ENCODE results near the gene ADAMTS2.

Gene ADAMTS2

GRCh38 chr5:179258922-179259730 lies 86.1 kb downstream of the ADAMTS2 start:
- H3K9me3 Mint-ChIP-seq, result no peaks in the 10 kb centered on the region
- peaks cover 13 to 16% of the 10 kb centered on the region in 2 donors for H3K27me3 Mint-ChIP-seq
- ATAC-seq (replicated peaks) (no peak), DNase-seq (no peak)
- H3K4me3 Mint-ChIP-seq, result no peak overlapping the region
- H3K27ac Mint-ChIP-seq, result no peak overlapping the region
- H3K4me1 Mint-ChIP-seq, result no peaks in the 10 kb centered on the region
- no peaks in the 10 kb centered on the region for H3K36me3 Mint-ChIP-seq

GRCh38 chr5:179258001-179258921 lies 87.0 kb downstream of the ADAMTS2 start:
- Mint-ChIP-seq H3K27ac (no peak overlapping the region), H3K4me1 (no peaks in the 10 kb centered on the region), H3K27me3 (peaks cover 11 to 16% of the 10 kb centered on the region in 2 donors)

GRCh38 chr5:179257176-179257682 lies 88.0 kb downstream of the ADAMTS2 start:
- Mint-ChIP-seq H3K9me3 (no peaks in the 10 kb centered on the region), H3K27me3 (peaks cover 7 to 16% of the 10 kb centered on the region in 2 donors), H3K4me3 (no peak overlapping the region), H3K36me3 (no peaks in the 10 kb centered on the region), H3K27ac (no peak overlapping the region), H3K4me1 (no peaks in the 10 kb centered on the region)
- DNase-seq, result no peak
- ATAC-seq (replicated peaks), result no peak

More at GRCh38 chr5:179258001-179258921, 87.0 kb downstream of the ADAMTS2 start:
- ATAC-seq (replicated peaks) (no peak), DNase-seq (no peak)
- Mint-ChIP-seq H3K9me3 (no peaks in the 10 kb centered on the region), H3K4me3 (no peak overlapping the region), H3K36me3 (no peaks in the 10 kb centered on the region)

DNA sequence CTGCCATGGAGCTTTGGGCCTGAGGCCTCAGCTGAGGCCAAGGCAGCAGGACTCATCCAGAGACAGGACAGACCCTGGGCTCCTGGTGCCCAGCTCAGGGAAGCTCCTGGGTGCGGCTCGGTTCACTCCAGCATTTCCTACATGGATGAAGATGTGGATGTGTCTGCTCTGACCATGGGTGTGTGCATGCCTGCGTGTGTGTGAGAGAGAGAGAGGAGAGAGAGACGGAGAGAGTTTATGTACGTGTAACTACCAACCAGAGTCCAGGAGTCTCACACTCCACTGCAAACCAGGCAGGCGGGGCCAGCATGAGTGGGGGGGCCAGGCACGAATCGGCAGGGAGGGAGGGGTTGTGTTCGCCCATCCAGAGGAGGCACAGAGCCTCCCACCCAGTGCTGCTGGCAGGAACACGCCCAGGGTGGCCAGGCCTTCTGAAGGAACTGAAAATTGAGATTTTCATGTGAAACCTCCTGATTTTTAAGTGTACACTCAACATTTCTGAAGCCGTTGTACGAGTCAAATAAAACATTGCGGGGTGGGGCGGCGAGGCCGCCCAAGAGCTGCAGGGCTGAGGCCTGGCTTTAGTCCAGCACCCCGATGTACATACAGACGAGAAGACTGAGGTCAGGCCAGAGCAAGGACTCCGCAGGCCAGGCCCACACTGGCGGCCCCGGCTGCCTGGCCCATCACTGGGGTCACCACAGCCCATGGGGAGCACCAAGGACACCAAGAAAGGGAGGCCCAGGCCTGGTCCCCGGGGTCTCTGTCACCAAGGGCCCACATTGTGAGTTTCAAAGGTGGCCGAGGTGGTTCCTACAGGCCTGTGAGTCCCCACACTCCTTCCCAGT lies 88.7 kb downstream of the ADAMTS2 start:
- Mint-ChIP-seq H3K4me1 (no peaks in the 10 kb centered on the region), H3K27ac (no peak overlapping the region), H3K9me3 (no peaks in the 10 kb centered on the region), H3K4me3 (no peak overlapping the region), H3K36me3 (no peaks in the 10 kb centered on the region), H3K27me3 (peaks cover 6 to 16% of the 10 kb centered on the region in 2 donors)
- no peak for DNase-seq
- ATAC-seq (replicated peaks), result no peak

GRCh38 chr5:179255527-179256327 lies 89.5 kb downstream of the ADAMTS2 start:
- H3K36me3 Mint-ChIP-seq, result no peaks in the 10 kb centered on the region
- no peak overlapping the region for H3K4me3 Mint-ChIP-seq
- no peaks in the 10 kb centered on the region for H3K4me1 Mint-ChIP-seq
- no peak for DNase-seq
- no peak overlapping the region for H3K27ac Mint-ChIP-seq
- H3K9me3 Mint-ChIP-seq, result no peaks in the 10 kb centered on the region
- no peak for ATAC-seq (replicated peaks)
- peaks cover 6 to 16% of the 10 kb centered on the region in 2 donors for H3K27me3 Mint-ChIP-seq

GRCh38 chr5:179254638-179255271 lies 90.5 kb downstream of the ADAMTS2 start:
- DNase-seq, result no peak
- no peak overlapping the region for H3K27ac Mint-ChIP-seq
- peaks cover 6 to 16% of the 10 kb centered on the region in 2 donors for H3K27me3 Mint-ChIP-seq
- no peak for ATAC-seq (replicated peaks)
- no peaks in the 10 kb centered on the region for H3K36me3 Mint-ChIP-seq
- no peak overlapping the region for H3K4me3 Mint-ChIP-seq
- H3K4me1 Mint-ChIP-seq, result no peaks in the 10 kb centered on the region
- H3K9me3 Mint-ChIP-seq, result no peaks in the 10 kb centered on the region

DNA sequence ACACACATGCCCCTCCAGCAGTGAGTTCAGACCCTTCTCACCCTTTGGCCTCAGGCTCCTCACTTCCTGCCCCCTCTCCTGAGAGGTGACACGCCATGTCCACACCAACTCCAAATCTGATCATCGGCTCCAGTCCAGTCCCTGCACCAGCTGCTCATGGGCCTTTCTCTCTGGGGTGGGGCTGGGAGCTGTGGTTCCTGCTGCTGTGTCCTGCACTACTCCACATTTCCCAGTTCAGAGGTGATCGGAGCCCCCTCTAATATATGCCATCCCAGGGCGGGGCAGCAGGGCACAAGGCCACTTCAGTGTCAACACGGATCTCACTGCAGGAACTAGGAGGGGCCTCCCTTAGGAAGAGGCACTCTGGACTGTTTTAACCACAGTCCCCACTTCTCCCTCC lies 91.5 kb downstream of the ADAMTS2 start:
- Mint-ChIP-seq H3K9me3 (no peaks in the 10 kb centered on the region), H3K36me3 (no peaks in the 10 kb centered on the region), H3K4me3 (no peak overlapping the region), H3K4me1 (no peaks in the 10 kb centered on the region), H3K27ac (no peak overlapping the region), H3K27me3 (peaks cover 6 to 16% of the 10 kb centered on the region in 2 donors)
- DNase-seq (no peak), ATAC-seq (replicated peaks) (no peak)

DNA sequence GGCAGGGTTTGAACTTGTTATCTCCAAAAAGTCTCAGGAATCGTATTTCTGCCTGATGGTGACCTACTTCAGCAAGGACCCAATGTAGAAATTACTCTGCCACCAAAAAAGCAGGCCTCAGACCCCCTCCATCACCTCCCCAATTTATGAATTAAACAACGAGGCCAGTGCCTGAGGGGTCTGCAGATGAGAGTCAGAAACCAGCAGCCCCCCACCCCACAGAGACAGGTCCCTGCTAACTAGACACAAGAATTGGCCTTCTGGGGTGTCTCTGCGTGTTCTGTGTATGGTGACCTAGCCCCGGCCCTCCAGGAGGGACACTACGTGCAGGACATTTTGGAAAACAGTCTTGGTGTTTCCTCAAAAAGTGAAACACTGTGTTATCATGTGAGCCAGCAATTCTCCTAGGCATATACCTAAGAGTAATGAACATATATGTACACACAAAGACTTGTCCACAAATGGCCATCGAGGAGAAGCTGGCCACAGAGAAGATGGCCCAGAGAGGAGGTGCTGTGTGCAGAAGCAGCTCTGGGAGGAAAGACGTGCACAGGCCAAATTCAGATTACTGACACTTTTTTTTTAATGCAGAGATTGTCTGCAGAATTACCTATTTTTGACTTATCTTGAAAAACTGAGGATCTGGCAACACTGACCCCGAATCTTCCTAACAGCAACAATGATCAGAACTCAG lies 93.8 kb downstream of the ADAMTS2 start:
- Mint-ChIP-seq H3K27ac (no peak overlapping the region), H3K9me3 (peaks cover 9 to 12% of the 10 kb centered on the region in 2 donors), H3K4me3 (no peak overlapping the region), H3K27me3 (peaks cover 6 to 16% of the 10 kb centered on the region in 2 donors), H3K4me1 (no peaks in the 10 kb centered on the region), H3K36me3 (no peaks in the 10 kb centered on the region)
- DNase-seq (no peak), ATAC-seq (replicated peaks) (no peak)

GRCh38 chr5:179250561-179251225 lies 94.6 kb downstream of the ADAMTS2 start:
- peaks cover 13 to 15% of the 10 kb centered on the region in 2 donors for H3K9me3 Mint-ChIP-seq
- no peak overlapping the region for H3K27ac Mint-ChIP-seq
- H3K4me1 Mint-ChIP-seq, result no peaks in the 10 kb centered on the region
- ATAC-seq (replicated peaks), result no peak
- no peak for DNase-seq
- H3K4me3 Mint-ChIP-seq, result no peak overlapping the region
- H3K36me3 Mint-ChIP-seq, result no peaks in the 10 kb centered on the region
- H3K27me3 Mint-ChIP-seq, result peaks cover 6 to 8% of the 10 kb centered on the region in 2 donors

- no peak for ATAC-seq (replicated peaks)
- H3K9me3 Mint-ChIP-seq, result peaks cover 13 to 18% of the 10 kb centered on the region in 2 donors
- no peak overlapping the region for H3K4me3 Mint-ChIP-seq
- peaks cover 0 to 13% of the 10 kb centered on the region in 2 donors for H3K27me3 Mint-ChIP-seq
- H3K27ac Mint-ChIP-seq, result no peak overlapping the region
- DNase-seq, result no peak
- no peaks in the 10 kb centered on the region for H3K4me1 Mint-ChIP-seq
- no peaks in the 10 kb centered on the region for H3K36me3 Mint-ChIP-seq
These were observed 99.0 kb downstream of the ADAMTS2 start for GRCh38 chr5:179246227-179246626.

DNA sequence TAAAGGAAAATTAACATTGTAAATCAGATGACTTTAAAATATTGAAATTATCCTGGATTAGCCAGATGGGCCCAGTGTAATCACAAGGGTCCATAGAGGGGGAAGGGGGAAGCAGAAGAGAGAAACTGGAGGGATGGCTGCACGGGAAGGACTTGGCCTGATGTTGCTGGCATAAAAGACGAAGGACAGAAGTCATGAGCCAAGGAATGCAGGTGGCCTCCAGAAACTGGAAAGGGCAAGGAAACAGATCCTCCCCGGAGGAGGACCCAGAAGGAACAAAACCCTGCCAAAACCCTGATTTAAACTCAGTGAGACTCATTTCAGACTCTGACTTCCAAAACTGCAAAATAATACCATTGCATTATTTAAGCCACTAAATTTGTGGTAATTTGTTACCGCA lies 100.2 kb downstream of the ADAMTS2 start:
- no peak overlapping the region for H3K4me3 Mint-ChIP-seq

DNA sequence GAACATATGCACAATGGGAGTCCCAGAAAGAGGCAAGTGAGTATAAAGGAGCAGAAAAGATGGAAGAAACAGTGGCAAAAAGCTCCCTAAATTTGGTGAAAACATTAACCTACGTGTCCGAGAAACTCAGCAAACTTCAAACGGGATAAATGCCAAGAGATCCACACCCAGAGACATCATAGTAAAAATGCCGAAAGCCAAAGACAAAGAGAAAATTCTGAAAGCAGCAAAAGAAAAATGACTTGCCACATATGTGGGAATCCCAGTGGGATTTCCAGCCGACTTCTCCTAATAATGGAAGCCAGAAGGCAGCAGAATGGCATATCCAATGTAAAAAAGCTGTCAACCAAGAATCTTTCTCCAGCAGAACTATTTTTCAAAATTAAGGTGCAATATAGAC lies 101.2 kb downstream of the ADAMTS2 start:
- no peaks in the 10 kb centered on the region for H3K36me3 Mint-ChIP-seq
- H3K27ac Mint-ChIP-seq, result no peak overlapping the region
- ATAC-seq (replicated peaks) (no peak), DNase-seq (no peak)
- peaks cover 13 to 18% of the 10 kb centered on the region in 2 donors for H3K9me3 Mint-ChIP-seq
- H3K4me1 Mint-ChIP-seq, result no peaks in the 10 kb centered on the region
- H3K4me3 Mint-ChIP-seq, result no peak overlapping the region
- H3K27me3 Mint-ChIP-seq, result peaks cover 13 to 26% of the 10 kb centered on the region in 2 donors

More for the DNA sequence above, 100.2 kb downstream of the ADAMTS2 start:
- ATAC-seq (replicated peaks) (no peak), DNase-seq (no peak)
- H3K27me3 Mint-ChIP-seq, result peaks cover 3 to 16% of the 10 kb centered on the region in 2 donors
- no peak overlapping the region for H3K27ac Mint-ChIP-seq
- H3K9me3 Mint-ChIP-seq, result peaks cover 13 to 18% of the 10 kb centered on the region in 2 donors
- H3K36me3 Mint-ChIP-seq, result no peaks in the 10 kb centered on the region
- no peaks in the 10 kb centered on the region for H3K4me1 Mint-ChIP-seq
